Measurements from ENCODE around the gene UGT3A1. TPM values are rescaled to one million over a fixed set of nuclear protein-coding genes. Genes with fewer than 3 reads are reported as not detected.

Gene UGT3A1
- total RNA-seq, 1 experiment from 2014 or later, result 2.1 TPM

DNA sequence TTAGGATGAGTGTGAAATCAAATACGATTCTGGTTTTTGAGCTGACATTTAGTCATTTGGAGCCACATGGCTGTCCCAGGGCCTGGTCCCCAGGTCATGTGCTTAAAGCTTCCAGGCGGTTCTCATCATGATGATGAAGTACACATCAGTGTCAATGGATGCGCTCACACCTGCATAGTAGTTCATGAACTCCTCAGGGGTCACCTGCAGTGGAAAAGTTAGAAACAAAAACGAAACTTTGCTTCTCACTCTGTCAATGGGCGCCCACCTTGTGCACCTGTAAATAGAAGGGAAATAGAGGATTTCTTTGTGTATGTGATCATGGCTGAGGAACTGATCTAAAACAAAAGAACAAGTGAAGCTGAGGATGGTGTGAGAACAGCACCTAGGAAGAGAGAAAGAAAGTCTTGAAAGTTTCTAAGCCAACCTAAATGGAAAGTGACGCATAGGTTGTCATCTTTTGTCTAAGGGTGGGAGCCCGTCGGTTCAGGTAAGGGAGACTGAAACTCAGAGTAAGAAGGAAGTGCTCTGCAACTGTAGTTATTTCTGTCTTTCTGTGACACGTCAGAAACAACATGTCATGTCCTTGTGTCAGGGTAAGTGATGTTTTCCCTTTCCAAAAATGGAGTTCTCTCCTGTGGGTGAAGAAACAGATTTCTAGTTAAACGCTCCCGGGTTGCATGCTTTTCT is 86.6 kb downstream of the UGT3A1 start:
- no peak for ATAC-seq
- POLR2A ChIA-PET, result no interaction called here
- Mint-ChIP-seq H3K27me3 (ENCODE audit: low read depth) (peaks cover 10% of the 10 kb centered on the region; the same call in 1 of the 2 replicates), H3K27ac (no peak overlapping the region), H3K4me1 (peaks cover 10% of the 10 kb centered on the region), H3K4me3 (no peak overlapping the region), H3K36me3 (no peaks in the 10 kb centered on the region), H3K9me3 (peaks cover 21% of the 10 kb centered on the region)
- CTCF ChIA-PET, result no interaction called here
- no peak for DNase-seq (ENCODE audit: low spot score)
- TF ChIP-seq KAT7 (CRISPR knock-in tag; IDR thresholded peaks at IDR 0.05; ENCODE audit: borderline replicate concordance), result no peak
- TF ChIP-seq, protein P1, sequence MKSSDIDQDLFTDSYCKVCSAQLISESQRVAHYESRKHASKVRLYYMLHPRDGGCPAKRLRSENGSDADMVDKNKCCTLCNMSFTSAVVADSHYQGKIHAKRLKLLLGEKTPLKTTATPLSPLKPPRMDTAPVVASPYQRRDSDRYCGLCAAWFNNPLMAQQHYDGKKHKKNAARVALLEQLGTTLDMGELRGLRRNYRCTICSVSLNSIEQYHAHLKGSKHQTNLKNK (CRISPR knock-in tag; IDR thresholded peaks at IDR 0.05), result no peak
- no peak for TF ChIP-seq ZNF219 (CRISPR knock-in tag; IDR thresholded peaks at IDR 0.05; ENCODE audit: borderline replicate concordance)
- no peak for TF ChIP-seq NR2C2 (CRISPR knock-in tag; IDR thresholded peaks at IDR 0.05)

DNA sequence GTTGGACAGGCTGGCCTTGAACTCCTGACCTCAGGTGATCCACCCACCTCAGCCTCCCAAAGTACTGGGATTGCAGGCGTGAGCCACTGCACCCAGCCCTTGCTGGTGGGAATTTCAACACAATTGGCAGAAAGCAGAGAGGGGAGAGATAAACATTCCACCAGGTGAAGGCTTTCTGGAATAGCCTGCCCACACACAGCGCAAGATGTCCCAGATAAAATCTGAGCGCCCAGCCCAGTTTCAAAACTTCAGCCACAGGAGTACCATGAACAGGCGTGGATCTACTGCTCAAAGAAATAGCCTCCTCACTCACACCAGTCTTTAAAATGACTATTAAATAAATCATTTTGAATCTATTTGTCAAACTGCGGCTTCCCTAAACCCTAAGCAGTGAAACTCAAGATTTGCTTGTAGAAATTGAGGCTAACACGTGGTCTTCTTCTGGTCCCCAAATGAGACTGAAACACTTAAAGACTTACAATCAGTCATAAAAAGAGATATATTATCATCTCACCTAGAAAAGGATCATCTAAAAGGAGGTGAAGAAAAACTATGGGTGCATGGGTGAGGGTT is 87.5 kb downstream of the UGT3A1 start:
- CTCF ChIA-PET, result no interaction called here
- Mint-ChIP-seq H3K36me3 (no peaks in the 10 kb centered on the region), H3K27me3 (ENCODE audit: low read depth) (peaks cover 10% of the 10 kb centered on the region; the same call in 1 of the 2 replicates), H3K9me3 (peaks cover 21% of the 10 kb centered on the region), H3K27ac (no peak overlapping the region), H3K4me3 (no peak overlapping the region), H3K4me1 (peaks cover 6% of the 10 kb centered on the region)
- DNase-seq (ENCODE audit: low spot score), result no peak
- POLR2A ChIA-PET, result no interaction called here
- no peak for ATAC-seq
- TF ChIP-seq NR3C1 (CRISPR knock-in tag; conservative IDR thresholded peaks at IDR 0.05; ENCODE audit: low read depth), result no peak
- no peak for TF ChIP-seq NR2C2 (CRISPR knock-in tag; IDR thresholded peaks at IDR 0.05)
- TF ChIP-seq, protein P2, sequence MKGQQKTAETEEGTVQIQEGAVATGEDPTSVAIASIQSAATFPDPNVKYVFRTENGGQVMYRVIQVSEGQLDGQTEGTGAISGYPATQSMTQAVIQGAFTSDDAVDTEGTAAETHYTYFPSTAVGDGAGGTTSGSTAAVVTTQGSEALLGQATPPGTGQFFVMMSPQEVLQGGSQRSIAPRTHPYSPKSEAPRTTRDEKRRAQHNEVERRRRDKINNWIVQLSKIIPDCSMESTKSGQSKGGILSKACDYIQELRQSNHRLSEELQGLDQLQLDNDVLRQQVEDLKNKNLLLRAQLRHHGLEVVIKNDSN (CRISPR knock-in tag; IDR thresholded peaks at IDR 0.05), result no peak
- TF ChIP-seq ZNF396 (CRISPR knock-in tag; IDR thresholded peaks at IDR 0.05; ENCODE audit: borderline replicate concordance), result no peak
- TF ChIP-seq ZNF232 (CRISPR knock-in tag; IDR thresholded peaks at IDR 0.05), result no peak
- TF ChIP-seq NFATC4 (CRISPR knock-in tag; IDR thresholded peaks at IDR 0.05), result no peak
- TF ChIP-seq SP1 (CRISPR knock-in tag; conservative IDR thresholded peaks at IDR 0.05), result no peak
- no peak for TF ChIP-seq CREB1 (CRISPR knock-in tag; IDR thresholded peaks at IDR 0.05)
- TF ChIP-seq ZNF121 (CRISPR knock-in tag; IDR thresholded peaks at IDR 0.05), result no peak
- no peak for TF ChIP-seq FOXK1 (CRISPR knock-in tag; IDR thresholded peaks at IDR 0.05)
- no peak for TF ChIP-seq CREM (CRISPR knock-in tag; IDR thresholded peaks at IDR 0.05)

DNA sequence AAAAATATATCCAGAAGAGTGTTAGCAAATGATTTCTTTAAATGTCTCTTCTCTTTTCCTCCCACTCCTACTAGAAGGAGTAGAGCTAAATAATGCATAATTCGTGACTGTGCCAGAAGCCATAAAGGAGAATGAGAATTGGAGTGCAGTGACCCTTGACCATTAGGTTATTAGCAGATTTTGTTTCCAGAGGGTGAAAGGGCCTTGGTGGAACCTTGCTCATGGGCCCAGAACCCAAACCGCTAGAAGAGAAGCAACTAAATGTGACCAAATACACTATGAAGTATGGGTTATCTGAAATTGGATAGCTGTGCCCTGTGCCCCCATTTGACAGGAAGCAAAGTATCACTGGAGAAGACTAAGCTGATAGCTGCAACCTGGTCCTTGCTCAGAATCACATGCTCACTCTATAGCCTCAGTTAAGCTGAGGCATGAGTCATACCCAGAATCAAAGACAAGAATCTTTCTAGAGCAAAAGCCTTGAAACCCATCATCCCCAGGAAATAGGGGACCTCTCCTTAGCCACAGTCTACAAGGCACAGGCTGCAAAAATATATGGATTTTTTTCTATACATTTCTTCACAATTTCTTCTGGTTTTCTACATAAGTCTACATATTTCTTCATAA is 89.0 kb downstream of the UGT3A1 start:
- H3K36me3 Mint-ChIP-seq, result no peaks in the 10 kb centered on the region
- ATAC-seq, result no peak
- no peaks in the 10 kb centered on the region for H3K4me1 Mint-ChIP-seq
- H3K27me3 Mint-ChIP-seq (ENCODE audit: low read depth), result peaks cover 10% of the 10 kb centered on the region; the same call in 1 of the 2 replicates
- H3K27ac Mint-ChIP-seq, result no peak overlapping the region
- no peak overlapping the region for H3K4me3 Mint-ChIP-seq
- peaks cover 21% of the 10 kb centered on the region for H3K9me3 Mint-ChIP-seq
- no peak for DNase-seq (ENCODE audit: low spot score)
- CTCF ChIA-PET, result no interaction called here
- POLR2A ChIA-PET, result no interaction called here
- TF ChIP-seq ZNF416 (CRISPR knock-in tag; IDR thresholded peaks at IDR 0.05) (no peak), SMAD3 (CRISPR knock-in tag; IDR thresholded peaks at IDR 0.05; ENCODE audit: borderline replicate concordance) (no peak), ZNF396 (CRISPR knock-in tag; IDR thresholded peaks at IDR 0.05; ENCODE audit: borderline replicate concordance) (no peak), TEAD4 (CRISPR knock-in tag; IDR thresholded peaks at IDR 0.05) (no peak), ZNF121 (CRISPR knock-in tag; IDR thresholded peaks at IDR 0.05) (no peak), MYBL2 (CRISPR knock-in tag; IDR thresholded peaks at IDR 0.05) (no peak), CREB1 (CRISPR knock-in tag; IDR thresholded peaks at IDR 0.05) (no peak)
- TF ChIP-seq, protein P3, sequence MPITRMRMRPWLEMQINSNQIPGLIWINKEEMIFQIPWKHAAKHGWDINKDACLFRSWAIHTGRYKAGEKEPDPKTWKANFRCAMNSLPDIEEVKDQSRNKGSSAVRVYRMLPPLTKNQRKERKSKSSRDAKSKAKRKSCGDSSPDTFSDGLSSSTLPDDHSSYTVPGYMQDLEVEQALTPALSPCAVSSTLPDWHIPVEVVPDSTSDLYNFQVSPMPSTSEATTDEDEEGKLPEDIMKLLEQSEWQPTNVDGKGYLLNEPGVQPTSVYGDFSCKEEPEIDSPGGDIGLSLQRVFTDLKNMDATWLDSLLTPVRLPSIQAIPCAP (CRISPR knock-in tag; IDR thresholded peaks at IDR 0.05), result no peak
- TF ChIP-seq, protein P4, sequence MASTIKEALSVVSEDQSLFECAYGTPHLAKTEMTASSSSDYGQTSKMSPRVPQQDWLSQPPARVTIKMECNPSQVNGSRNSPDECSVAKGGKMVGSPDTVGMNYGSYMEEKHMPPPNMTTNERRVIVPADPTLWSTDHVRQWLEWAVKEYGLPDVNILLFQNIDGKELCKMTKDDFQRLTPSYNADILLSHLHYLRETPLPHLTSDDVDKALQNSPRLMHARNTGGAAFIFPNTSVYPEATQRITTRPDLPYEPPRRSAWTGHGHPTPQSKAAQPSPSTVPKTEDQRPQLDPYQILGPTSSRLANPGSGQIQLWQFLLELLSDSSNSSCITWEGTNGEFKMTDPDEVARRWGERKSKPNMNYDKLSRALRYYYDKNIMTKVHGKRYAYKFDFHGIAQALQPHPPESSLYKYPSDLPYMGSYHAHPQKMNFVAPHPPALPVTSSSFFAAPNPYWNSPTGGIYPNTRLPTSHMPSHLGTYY (CRISPR knock-in tag; IDR thresholded peaks at IDR 0.05), result no peak
- TF ChIP-seq, protein P1 (CRISPR knock-in tag; IDR thresholded peaks at IDR 0.05), result no peak
- TF ChIP-seq, protein P5, sequence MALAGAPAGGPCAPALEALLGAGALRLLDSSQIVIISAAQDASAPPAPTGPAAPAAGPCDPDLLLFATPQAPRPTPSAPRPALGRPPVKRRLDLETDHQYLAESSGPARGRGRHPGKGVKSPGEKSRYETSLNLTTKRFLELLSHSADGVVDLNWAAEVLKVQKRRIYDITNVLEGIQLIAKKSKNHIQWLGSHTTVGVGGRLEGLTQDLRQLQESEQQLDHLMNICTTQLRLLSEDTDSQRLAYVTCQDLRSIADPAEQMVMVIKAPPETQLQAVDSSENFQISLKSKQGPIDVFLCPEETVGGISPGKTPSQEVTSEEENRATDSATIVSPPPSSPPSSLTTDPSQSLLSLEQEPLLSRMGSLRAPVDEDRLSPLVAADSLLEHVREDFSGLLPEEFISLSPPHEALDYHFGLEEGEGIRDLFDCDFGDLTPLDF (CRISPR knock-in tag; IDR thresholded peaks at IDR 0.05), result no peak
- TF ChIP-seq, protein P6, sequence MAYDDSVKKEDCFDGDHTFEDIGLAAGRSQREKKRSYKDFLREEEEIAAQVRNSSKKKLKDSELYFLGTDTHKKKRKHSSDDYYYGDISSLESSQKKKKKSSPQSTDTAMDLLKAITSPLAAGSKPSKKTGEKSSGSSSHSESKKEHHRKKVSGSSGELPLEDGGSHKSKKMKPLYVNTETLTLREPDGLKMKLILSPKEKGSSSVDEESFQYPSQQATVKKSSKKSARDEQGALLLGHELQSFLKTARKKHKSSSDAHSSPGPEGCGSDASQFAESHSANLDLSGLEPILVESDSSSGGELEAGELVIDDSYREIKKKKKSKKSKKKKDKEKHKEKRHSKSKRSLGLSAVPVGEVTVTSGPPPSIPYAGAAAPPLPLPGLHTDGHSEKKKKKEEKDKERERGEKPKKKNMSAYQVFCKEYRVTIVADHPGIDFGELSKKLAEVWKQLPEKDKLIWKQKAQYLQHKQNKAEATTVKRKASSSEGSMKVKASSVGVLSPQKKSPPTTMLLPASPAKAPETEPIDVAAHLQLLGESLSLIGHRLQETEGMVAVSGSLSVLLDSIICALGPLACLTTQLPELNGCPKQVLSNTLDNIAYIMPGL (CRISPR knock-in tag; IDR thresholded peaks at IDR 0.05), result no peak
- TF ChIP-seq, protein P7, sequence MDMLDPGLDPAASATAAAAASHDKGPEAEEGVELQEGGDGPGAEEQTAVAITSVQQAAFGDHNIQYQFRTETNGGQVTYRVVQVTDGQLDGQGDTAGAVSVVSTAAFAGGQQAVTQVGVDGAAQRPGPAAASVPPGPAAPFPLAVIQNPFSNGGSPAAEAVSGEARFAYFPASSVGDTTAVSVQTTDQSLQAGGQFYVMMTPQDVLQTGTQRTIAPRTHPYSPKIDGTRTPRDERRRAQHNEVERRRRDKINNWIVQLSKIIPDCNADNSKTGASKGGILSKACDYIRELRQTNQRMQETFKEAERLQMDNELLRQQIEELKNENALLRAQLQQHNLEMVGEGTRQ (CRISPR knock-in tag; IDR thresholded peaks at IDR 0.05), result no peak

Measured in WTC11 (cell line).